ENCODE measurements around the gene RASA3.
A peak's percentile ranks its signal among the peaks of the same experiment; 100 is the strongest.

The RASA3 gene

DNA sequence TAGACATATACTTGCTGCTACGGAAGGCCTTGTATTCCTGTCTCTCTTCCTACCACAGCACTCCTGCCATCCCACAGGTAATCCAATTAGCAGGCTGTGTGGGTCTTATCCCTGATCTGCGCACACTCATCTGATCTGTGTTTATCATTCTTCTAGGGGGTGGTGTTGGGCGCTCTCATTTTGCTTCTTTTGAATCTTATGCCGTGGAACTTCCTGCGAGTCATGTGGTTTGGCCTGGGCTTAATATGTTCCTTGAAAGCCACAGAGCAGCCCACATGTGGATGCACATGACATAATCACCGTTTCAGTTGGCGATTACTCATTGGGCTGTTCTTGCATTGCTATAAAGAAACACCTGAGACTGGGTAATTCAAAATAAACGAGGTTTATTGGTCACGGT, 7.5 kb downstream of the RASA3 start:
- Histone ChIP-seq H3K9ac (ENCODE audit: low read depth, low read length) (no peak overlapping the region), H4K20me1 (ENCODE audit: insufficient read depth, low read length) (peaks cover 91% of the 10 kb centered on the region), H3K27ac (ENCODE audit: low read length) (peak overlapping the region; percentile 46; the same call in 1 of the 2 replicates), H2AFZ (ENCODE audit: low read depth, low read length) (no peak overlapping the region), H3K4me1 (ENCODE audit: insufficient read depth, low read length) (peaks cover 38% of the 10 kb centered on the region), H3K79me2 (ENCODE audit: insufficient read depth, low read length) (peaks cover 94% of the 10 kb centered on the region), H3K9me3 (ENCODE audit: insufficient read depth, low read length, severe bottlenecking) (no peaks in the 10 kb centered on the region), H3K4me2 (ENCODE audit: insufficient read depth, low read length) (no peak overlapping the region), H3K36me3 (ENCODE audit: insufficient read depth, low read length) (peaks cover 5% of the 10 kb centered on the region; the same call in 1 of the 2 replicates), H3K27me3 (ENCODE audit: insufficient read depth, low read length, poor library complexity) (no peaks in the 10 kb centered on the region), H3K4me3 (ENCODE audit: low read depth in 1 of 2, low read length in 2 of 2) (no peak overlapping the region)
- DNase-seq (peak; percentile 49), ATAC-seq (ENCODE audit: insufficient read depth, low read depth) (peak; percentile 54; the same call in 2 of the 3 replicates)
- TF ChIP-seq, protein P1, sequence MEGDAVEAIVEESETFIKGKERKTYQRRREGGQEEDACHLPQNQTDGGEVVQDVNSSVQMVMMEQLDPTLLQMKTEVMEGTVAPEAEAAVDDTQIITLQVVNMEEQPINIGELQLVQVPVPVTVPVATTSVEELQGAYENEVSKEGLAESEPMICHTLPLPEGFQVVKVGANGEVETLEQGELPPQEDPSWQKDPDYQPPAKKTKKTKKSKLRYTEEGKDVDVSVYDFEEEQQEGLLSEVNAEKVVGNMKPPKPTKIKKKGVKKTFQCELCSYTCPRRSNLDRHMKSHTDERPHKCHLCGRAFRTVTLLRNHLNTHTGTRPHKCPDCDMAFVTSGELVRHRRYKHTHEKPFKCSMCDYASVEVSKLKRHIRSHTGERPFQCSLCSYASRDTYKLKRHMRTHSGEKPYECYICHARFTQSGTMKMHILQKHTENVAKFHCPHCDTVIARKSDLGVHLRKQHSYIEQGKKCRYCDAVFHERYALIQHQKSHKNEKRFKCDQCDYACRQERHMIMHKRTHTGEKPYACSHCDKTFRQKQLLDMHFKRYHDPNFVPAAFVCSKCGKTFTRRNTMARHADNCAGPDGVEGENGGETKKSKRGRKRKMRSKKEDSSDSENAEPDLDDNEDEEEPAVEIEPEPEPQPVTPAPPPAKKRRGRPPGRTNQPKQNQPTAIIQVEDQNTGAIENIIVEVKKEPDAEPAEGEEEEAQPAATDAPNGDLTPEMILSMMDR (IDR thresholded peaks at IDR 0.05; ENCODE audit: borderline replicate concordance, extremely low read depth, low read length, poor library complexity, severe bottlenecking) = no peak

DNA sequence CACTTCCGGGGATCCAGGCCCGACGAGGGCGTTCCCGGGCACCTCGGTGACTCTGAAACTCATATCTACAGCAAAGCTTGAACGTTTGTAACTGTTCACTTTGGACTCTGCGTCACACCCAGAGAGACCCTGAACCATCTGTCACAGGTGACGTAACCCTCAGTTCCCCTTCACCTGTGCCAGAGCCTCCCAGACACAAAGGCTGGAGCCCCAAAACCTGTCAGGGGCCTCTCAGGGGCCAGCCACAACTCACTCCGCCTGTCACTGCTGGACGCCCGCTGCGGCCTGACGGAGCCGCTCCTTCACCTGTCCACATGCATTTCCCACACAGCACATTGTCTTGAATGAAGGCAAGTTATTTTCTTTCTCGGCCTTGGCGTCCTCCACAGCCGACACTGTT, 8.0 kb downstream of the RASA3 start:
- H3K79me2 ChIP-seq (ENCODE audit: insufficient read depth, low read length) = peaks cover 89% of the 10 kb centered on the region
- H3K4me2 ChIP-seq (ENCODE audit: insufficient read depth, low read length) = no peak overlapping the region
- H3K4me3 ChIP-seq (ENCODE audit: low read depth in 1 of 2, low read length in 2 of 2) = no peak overlapping the region
- H2AFZ ChIP-seq (ENCODE audit: low read depth, low read length) = no peak overlapping the region
- H3K27me3 ChIP-seq (ENCODE audit: insufficient read depth, low read length, poor library complexity) = no peaks in the 10 kb centered on the region
- H3K36me3 ChIP-seq (ENCODE audit: insufficient read depth, low read length) = peaks cover 5% of the 10 kb centered on the region; the same call in 1 of the 2 replicates
- H4K20me1 ChIP-seq (ENCODE audit: insufficient read depth, low read length) = peaks cover 86% of the 10 kb centered on the region
- H3K9me3 ChIP-seq (ENCODE audit: insufficient read depth, low read length, severe bottlenecking) = no peaks in the 10 kb centered on the region
- TF ChIP-seq EZH2 (IDR thresholded peaks at IDR 0.05; ENCODE audit: borderline replicate concordance, low read depth, low read length, severe bottlenecking) = no peak
- TF ChIP-seq, protein P1 (IDR thresholded peaks at IDR 0.05; ENCODE audit: borderline replicate concordance, extremely low read depth, low read length, poor library complexity, severe bottlenecking) = no peak
- no peak for ATAC-seq (ENCODE audit: insufficient read depth, low read depth)
- DNase-seq = no peak
- H3K27ac ChIP-seq (ENCODE audit: low read length) = peak overlapping the region; percentile 12; the same call in 1 of the 2 replicates
- peaks cover 34% of the 10 kb centered on the region for H3K4me1 ChIP-seq (ENCODE audit: insufficient read depth, low read length)
- H3K9ac ChIP-seq (ENCODE audit: low read depth, low read length) = no peak overlapping the region

DNA sequence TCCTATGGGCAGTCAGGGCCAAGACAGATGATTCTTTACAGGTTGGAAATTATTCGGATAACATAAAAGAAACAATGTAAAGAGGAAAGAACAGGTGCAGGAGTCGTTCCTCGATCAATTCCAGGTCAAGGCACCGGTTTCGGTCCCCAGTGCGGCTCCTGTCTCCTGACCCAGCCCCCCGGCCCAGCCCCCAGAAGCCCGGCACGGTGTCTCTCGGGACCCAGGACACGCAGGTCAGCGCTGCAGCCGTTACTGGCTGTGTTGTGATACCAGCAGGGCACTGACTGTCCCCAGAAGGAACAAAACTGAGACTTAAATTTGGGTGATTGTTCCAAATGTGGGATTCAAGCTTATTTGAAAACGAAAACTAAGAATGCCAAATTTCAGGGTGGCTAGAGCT, 8.5 kb downstream of the RASA3 start:
- H4K20me1 ChIP-seq (ENCODE audit: insufficient read depth, low read length) = peaks cover 81% of the 10 kb centered on the region
- H3K27me3 ChIP-seq (ENCODE audit: insufficient read depth, low read length, poor library complexity) = no peaks in the 10 kb centered on the region
- TF ChIP-seq, protein P1 (IDR thresholded peaks at IDR 0.05; ENCODE audit: borderline replicate concordance, extremely low read depth, low read length, poor library complexity, severe bottlenecking) = no peak
- no peak for TF ChIP-seq EZH2 (IDR thresholded peaks at IDR 0.05; ENCODE audit: borderline replicate concordance, low read depth, low read length, severe bottlenecking)
- H3K9me3 ChIP-seq (ENCODE audit: insufficient read depth, low read length, severe bottlenecking) = no peaks in the 10 kb centered on the region
- H3K79me2 ChIP-seq (ENCODE audit: insufficient read depth, low read length) = peaks cover 87% of the 10 kb centered on the region
- H3K4me1 ChIP-seq (ENCODE audit: insufficient read depth, low read length) = peaks cover 28% of the 10 kb centered on the region
- DNase-seq = no peak
- no peak for ATAC-seq (ENCODE audit: insufficient read depth, low read depth)
- H3K9ac ChIP-seq (ENCODE audit: low read depth, low read length) = no peak overlapping the region
- H3K4me2 ChIP-seq (ENCODE audit: insufficient read depth, low read length) = no peak overlapping the region
- peaks cover 5% of the 10 kb centered on the region; the same call in 1 of the 2 replicates for H3K36me3 ChIP-seq (ENCODE audit: insufficient read depth, low read length)
- H2AFZ ChIP-seq (ENCODE audit: low read depth, low read length) = no peak overlapping the region
- H3K27ac ChIP-seq (ENCODE audit: low read length) = no peak overlapping the region
- H3K4me3 ChIP-seq (ENCODE audit: low read depth in 1 of 2, low read length in 2 of 2) = no peak overlapping the region

DNA sequence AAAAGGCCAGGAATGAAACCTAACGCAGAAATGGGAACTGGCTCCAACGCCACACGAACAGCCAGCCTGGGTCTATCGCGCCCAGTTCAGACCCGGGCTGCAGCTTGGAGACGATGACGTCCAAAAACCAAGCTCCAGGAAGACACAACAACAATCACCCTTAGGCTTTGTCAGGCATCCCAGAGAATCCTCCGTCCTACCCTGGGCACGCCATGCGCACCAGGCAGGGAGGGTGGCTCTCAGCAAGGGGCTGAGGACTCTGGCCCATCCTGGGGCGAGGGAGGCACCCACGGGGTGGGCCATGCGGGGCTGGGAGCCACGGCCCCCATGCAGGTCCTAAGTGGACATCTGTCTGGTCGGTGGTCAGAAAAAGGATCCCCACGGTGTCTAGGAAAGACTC, 9.0 kb downstream of the RASA3 start:
- Histone ChIP-seq H3K36me3 (ENCODE audit: insufficient read depth, low read length) (peaks cover 5% of the 10 kb centered on the region; the same call in 1 of the 2 replicates), H3K27me3 (ENCODE audit: insufficient read depth, low read length, poor library complexity) (no peaks in the 10 kb centered on the region), H3K9me3 (ENCODE audit: insufficient read depth, low read length, severe bottlenecking) (no peaks in the 10 kb centered on the region), H3K9ac (ENCODE audit: low read depth, low read length) (no peak overlapping the region), H3K4me2 (ENCODE audit: insufficient read depth, low read length) (no peak overlapping the region), H3K27ac (ENCODE audit: low read length) (no peak overlapping the region), H3K4me3 (ENCODE audit: low read depth in 1 of 2, low read length in 2 of 2) (no peak overlapping the region), H3K4me1 (ENCODE audit: insufficient read depth, low read length) (peaks cover 24% of the 10 kb centered on the region), H2AFZ (ENCODE audit: low read depth, low read length) (no peak overlapping the region), H3K79me2 (ENCODE audit: insufficient read depth, low read length) (peaks cover 87% of the 10 kb centered on the region), H4K20me1 (ENCODE audit: insufficient read depth, low read length) (peaks cover 80% of the 10 kb centered on the region)
- ATAC-seq (ENCODE audit: insufficient read depth, low read depth) = no peak
- TF ChIP-seq, protein P1 (IDR thresholded peaks at IDR 0.05; ENCODE audit: borderline replicate concordance, extremely low read depth, low read length, poor library complexity, severe bottlenecking) = no peak
- TF ChIP-seq EZH2 (IDR thresholded peaks at IDR 0.05; ENCODE audit: borderline replicate concordance, low read depth, low read length, severe bottlenecking) = no peak
- no peak for DNase-seq

All from DND-41 (cell line).